HepG2 (cell line): Measurements from ENCODE around the gene UBE2H. TPM values are rescaled to one million over a fixed set of nuclear protein-coding genes. Genes with fewer than 3 reads are reported as not detected.

Experiments
- CC2D1A ChIP-seq: sonication (generic); formaldehyde crosslinking; IDR thresholded peaks from 2 replicates; pipeline ENCODE4 v1.8.1; 2023; ENCODE audit warnings: mild to moderate bottlenecking, missing genetic modification reagents
- DPF2 ChIP-seq: sonication (generic); formaldehyde crosslinking; IDR thresholded peaks from 2 replicates; pipeline ENCODE4 v1.4.0; 2020; ENCODE audit warnings: mild to moderate bottlenecking, low read depth, missing genetic modification reagents, borderline replicate concordance
- DRAP1 ChIP-seq: IDR thresholded peaks from 2 replicates; pipeline ENCODE4 v1.6.1; 2016; ENCODE audit warnings: missing genetic modification reagents, missing compliant biosample characterization
- ERF ChIP-seq: IDR thresholded peaks from 2 replicates; pipeline ENCODE4 v1.6.1; 2018; ENCODE audit warnings: missing biosample characterization, missing genetic modification reagents
- ESRRA ChIP-seq: sonication (generic); formaldehyde crosslinking; IDR thresholded peaks from 2 replicates; pipeline ENCODE4 v1.5.1; 2020; ENCODE audit warnings: mild to moderate bottlenecking, low read depth, missing genetic modification reagents
- FOXO1 ChIP-seq: sonication (generic); formaldehyde crosslinking; IDR thresholded peaks from 2 replicates; pipeline ENCODE4 v1.4.0; 2020; ENCODE audit warnings: missing genetic modification reagents
- HNRNPL ChIP-seq: fragments of 200-400 bp; formaldehyde crosslinking; IDR thresholded peaks from 2 replicates; pipeline ENCODE4 v1.6.1; 2017; ENCODE audit warnings: mild to moderate bottlenecking, low read depth, low read length
- ISX ChIP-seq: sonication (generic); formaldehyde crosslinking; conservative IDR thresholded peaks from 2 replicates; pipeline ENCODE4 v1.5.0; 2020; ENCODE audit warnings: missing genetic modification reagents
- LBX2 ChIP-seq: sonication (generic); formaldehyde crosslinking; IDR thresholded peaks from 2 replicates; pipeline ENCODE4 v1.5.0; 2020; ENCODE audit warnings: missing genetic modification reagents, mild to moderate bottlenecking, borderline replicate concordance
- LCORL ChIP-seq, 2 experiments: fragments of 450-650 bp in 1 of 2; sonication (generic) in 1 of 2; formaldehyde crosslinking in 1 of 2; IDR thresholded peaks; 2 replicates each; pipeline versions ENCODE4 v1.5.0 to v1.6.1; 2017 to 2020; ENCODE audit warnings: antibody characterized with exemption in 1 of 2, missing genetic modification reagents in 1 of 2
- MAFF ChIP-seq: IDR thresholded peaks from 2 replicates; pipeline ENCODE4 v1.6.1; 2011; ENCODE audit warnings: low read depth, low read length, improper control_type of control experiment
- MAX ChIP-seq: IDR thresholded peaks from 2 replicates; pipeline ENCODE4 v1.6.1; 2012; ENCODE audit warnings: inconsistent platforms
- RELA ChIP-seq: sonication (generic); formaldehyde crosslinking; IDR thresholded peaks from 2 replicates; pipeline ENCODE4 v1.4.0; 2020; ENCODE audit warnings: missing genetic modification reagents
- SALL1 ChIP-seq: sonication (generic); formaldehyde crosslinking; IDR thresholded peaks from 2 replicates; pipeline ENCODE4 v1.8.0; 2022; ENCODE audit warnings: mild to moderate bottlenecking, missing genetic modification reagents
- SIN3A ChIP-seq: IDR thresholded peaks from 2 replicates; pipeline ENCODE4 v1.6.1; 2011; ENCODE audit warnings: low read depth, mild to moderate bottlenecking, control low read depth, low read length, borderline replicate concordance
- SP140L ChIP-seq: sonication (generic); formaldehyde crosslinking; IDR thresholded peaks from 2 replicates; pipeline ENCODE4 v1.4.0; 2020; ENCODE audit warnings: missing genetic modification reagents, borderline replicate concordance
- SPEN ChIP-seq: sonication (generic); formaldehyde crosslinking; IDR thresholded peaks from 2 replicates; pipeline ENCODE4 v1.5.1; 2020; ENCODE audit warnings: low read depth, mild to moderate bottlenecking, missing genetic modification reagents
- TGIF2 ChIP-seq: IDR thresholded peaks from 2 replicates; pipeline ENCODE4 v1.6.1; 2016; ENCODE audit warnings: control low read depth, missing compliant biosample characterization
- ZBTB34 ChIP-seq: sonication (generic); formaldehyde crosslinking; IDR thresholded peaks from 2 replicates; pipeline ENCODE4 v1.8.0; 2022; ENCODE audit warnings: mild to moderate bottlenecking, missing genetic modification reagents
- ZFX ChIP-seq: sonication (generic); formaldehyde crosslinking; IDR thresholded peaks from 2 replicates; pipeline ENCODE4 v1.4.0; 2020; ENCODE audit warnings: mild to moderate bottlenecking, low read depth, missing genetic modification reagents, moderate library complexity
- ZMAT3 ChIP-seq: sonication (generic); formaldehyde crosslinking; conservative IDR thresholded peaks from 2 replicates; pipeline ENCODE4 v1.7.0; 2021; ENCODE audit warnings: missing genetic modification reagents
- ZNF10 ChIP-seq: sonication (generic); formaldehyde crosslinking; IDR thresholded peaks from 2 replicates; pipeline ENCODE4 v1.4.0; 2020; ENCODE audit warnings: mild to moderate bottlenecking, low read depth, missing genetic modification reagents, borderline replicate concordance
- ZNF18 ChIP-seq: sonication (generic); formaldehyde crosslinking; IDR thresholded peaks from 2 replicates; pipeline ENCODE4 v1.8.0; 2022; ENCODE audit warnings: mild to moderate bottlenecking, missing genetic modification reagents; ENCODE audit not compliant: insufficient replicate concordance
- ZNF784 ChIP-seq: sonication (generic); formaldehyde crosslinking; IDR thresholded peaks from 2 replicates; pipeline ENCODE4 v1.5.1; 2020; ENCODE audit warnings: missing genetic modification reagents, mild to moderate bottlenecking, borderline replicate concordance
- ZNF841 ChIP-seq: sonication (generic); formaldehyde crosslinking; IDR thresholded peaks from 2 replicates; pipeline ENCODE4 v1.8.1; 2023; ENCODE audit warnings: missing genetic modification reagents, borderline replicate concordance
- polyA plus RNA-seq, 8 experiments: library from polyadenylated mRNA; depleted of rRNA in 3 of 8; stranded (reverse) in 7 of 8; unstranded in 1 of 8; fragments of >200 nt; fragmentation: Illumina TruSeq in 4 of 8; extraction: Trizol in 4 of 8; gene quantifications; 2 replicates each; pipeline versions ENCODE4 v1.2.1 to v1.2.3, GENCODE V29; 2011 to 2016; ENCODE audit warnings: low read depth in 4 of 8, missing spikeins in 1 of 8, mixed read lengths in 1 of 8; ENCODE audit not compliant: insufficient read depth in 1 of 8
- total RNA-seq, 5 experiments: library from RNA; depleted of rRNA; stranded (reverse); fragments of >200 nt; fragmentation: Illumina TruSeq; extraction: Trizol; gene quantifications; 2 replicates each; pipeline ENCODE4 v1.2.3, GENCODE V29; 2016; ENCODE audit warnings: low read depth in 1 of 5

Gene UBE2H
- total and polyA plus RNA-seq, 2 of the 13 experiments (the other 11 are each of a cell fraction or from before 2014, with no cell fraction given): 15.5 to 40.1 TPM

GRCh38 chr7:129990403-129991192 is 37.8 kb upstream of the UBE2H start (continued):
- no peak for TF ChIP-seq ERF (CRISPR knock-in tag)
- TF ChIP-seq CC2D1A (CRISPR knock-in tag): no peak
- peak; percentile 92 for TF ChIP-seq ESRRA (CRISPR knock-in tag)
- TF ChIP-seq LCORL (IDR thresholded peaks at IDR 0.05): no peak
- peak; percentile 77 for TF ChIP-seq LCORL (CRISPR knock-in tag; IDR thresholded peaks at IDR 0.05)
- no peak for TF ChIP-seq LBX2
- TF ChIP-seq MAFF: no peak
- TF ChIP-seq SPEN: peak; percentile 26; the same call in 1 of the 2 replicates
- no peak for TF ChIP-seq ZMAT3
- no peak for TF ChIP-seq ISX (CRISPR knock-in tag)
- TF ChIP-seq SALL1 (CRISPR knock-in tag): peak; percentile 67; the same call in 1 of the 2 replicates
- TF ChIP-seq TGIF2 (CRISPR knock-in tag): peak; percentile 41; the same call in 1 of the 2 replicates
- no peak for TF ChIP-seq DRAP1 (CRISPR knock-in tag)
- TF ChIP-seq DPF2 (CRISPR knock-in tag): no peak
- no peak for TF ChIP-seq ZNF784 (CRISPR knock-in tag)
- peak; percentile 13; the same call in 1 of the 2 replicates for TF ChIP-seq FOXO1 (CRISPR knock-in tag)
- TF ChIP-seq ZBTB34 (CRISPR knock-in tag): peak; percentile 54; the same call in 1 of the 2 replicates
- TF ChIP-seq SP140L (CRISPR knock-in tag): no peak
- TF ChIP-seq ZNF18 (CRISPR knock-in tag): no peak
- TF ChIP-seq MAX: no peak
- TF ChIP-seq SIN3A: no peak
- TF ChIP-seq ZNF841 (CRISPR knock-in tag): no peak
- no peak for TF ChIP-seq HNRNPL
- TF ChIP-seq ZNF10: no peak
- TF ChIP-seq RELA (CRISPR knock-in tag): no peak
- peak; percentile 40; the same call in 1 of the 2 replicates for TF ChIP-seq ZFX (CRISPR knock-in tag)
